ENCODE measurements around the gene ZNF598.
A peak's percentile ranks its signal among the peaks of the same experiment; 100 is the strongest.

The ZNF598 gene

GRCh38 chr16:2030036-2030435 is 20.4 kb upstream of the ZNF598 start:
- no peak for DNase-seq
- TF ChIP-seq CTCF (IDR thresholded peaks at IDR 0.05; ENCODE audit: low read depth, low read length): no peak
- peaks cover 14% of the 10 kb centered on the region for H3K36me3 ChIP-seq
- no peak overlapping the region; the same call in 1 of the 2 replicates for H3K27ac ChIP-seq
- no peaks in the 10 kb centered on the region for H3K27me3 ChIP-seq (ENCODE audit: insufficient read depth, low read depth, severe bottlenecking)
- H3K9me3 ChIP-seq (ENCODE audit: severe bottlenecking): no peaks in the 10 kb centered on the region
- H3K4me3 ChIP-seq (ENCODE audit: low read depth, low read length): no peak overlapping the region

- Histone ChIP-seq H3K27ac (no peak overlapping the region), H3K27me3 (ENCODE audit: insufficient read depth, low read depth, severe bottlenecking) (no peaks in the 10 kb centered on the region), H3K9me3 (ENCODE audit: severe bottlenecking) (no peaks in the 10 kb centered on the region), H3K4me3 (ENCODE audit: low read depth, low read length) (no peak overlapping the region), H3K36me3 (peaks cover 14% of the 10 kb centered on the region)
- no peak for TF ChIP-seq CTCF (IDR thresholded peaks at IDR 0.05; ENCODE audit: low read depth, low read length)
- no peak for DNase-seq
Measured at GRCh38 chr16:2029350-2029749, 19.7 kb upstream of the ZNF598 start.

GRCh38 chr16:2028620-2029220 is 19.1 kb upstream of the ZNF598 start:
- TF ChIP-seq CTCF (IDR thresholded peaks at IDR 0.05; ENCODE audit: low read depth, low read length): no peak
- Histone ChIP-seq H3K27me3 (ENCODE audit: insufficient read depth, low read depth, severe bottlenecking) (no peaks in the 10 kb centered on the region), H3K36me3 (peaks cover 14% of the 10 kb centered on the region), H3K4me3 (ENCODE audit: low read depth, low read length) (no peak overlapping the region), H3K9me3 (ENCODE audit: severe bottlenecking) (no peaks in the 10 kb centered on the region), H3K27ac (no peak overlapping the region)
- no peak for DNase-seq

GRCh38 chr16:2028146-2028545 is 18.5 kb upstream of the ZNF598 start:
- H3K9me3 ChIP-seq (ENCODE audit: severe bottlenecking): no peaks in the 10 kb centered on the region
- no peak overlapping the region for H3K27ac ChIP-seq
- peaks cover 14% of the 10 kb centered on the region for H3K36me3 ChIP-seq
- no peak for TF ChIP-seq CTCF (IDR thresholded peaks at IDR 0.05; ENCODE audit: low read depth, low read length)
- DNase-seq: no peak
- H3K4me3 ChIP-seq (ENCODE audit: low read depth, low read length): no peak overlapping the region
- H3K27me3 ChIP-seq (ENCODE audit: insufficient read depth, low read depth, severe bottlenecking): no peaks in the 10 kb centered on the region

GRCh38 chr16:2027024-2028010 is 17.7 kb upstream of the ZNF598 start:
- H3K4me3 ChIP-seq (ENCODE audit: low read depth, low read length): peak overlapping the region; percentile 41
- H3K36me3 ChIP-seq: peaks cover 14% of the 10 kb centered on the region
- H3K9me3 ChIP-seq (ENCODE audit: severe bottlenecking): no peaks in the 10 kb centered on the region
- H3K27ac ChIP-seq: no peak overlapping the region
- H3K27me3 ChIP-seq (ENCODE audit: insufficient read depth, low read depth, severe bottlenecking): no peaks in the 10 kb centered on the region
- peak; percentile 51 for DNase-seq
- TF ChIP-seq CTCF (IDR thresholded peaks at IDR 0.05; ENCODE audit: low read depth, low read length): peak; percentile 48
